HG02885 (cell line): ENCODE results near the gene PTPA.
A peak's percentile ranks its signal among the peaks of the same experiment; 100 is the strongest.
"Not testable (repeated sequence)": the region's sequence is repeated elsewhere in the genome, so short reads cannot be mapped to it uniquely, and the experiment has no call there.

Experiments
- ATAC-seq: cut with Tn5 transposase; IDR thresholded peaks from one replicate; pipeline ENCODE4 v1.9.1; 2021; ENCODE audit warnings: mild to moderate bottlenecking; ENCODE audit not compliant: unreplicated experiment, poor library complexity

The PTPA gene

GRCh38 chr9:129108805-129109536 is 2.2 kb upstream of the PTPA start:
- ATAC-seq, result no peak

GRCh38 chr9:129109537-129109903 is 1.7 kb upstream of the PTPA start:
- no peak for ATAC-seq

- ATAC-seq, result peak; percentile 2
Observed at GRCh38 chr9:129109952-129110739, 1.1 kb upstream of the PTPA start.

DNA sequence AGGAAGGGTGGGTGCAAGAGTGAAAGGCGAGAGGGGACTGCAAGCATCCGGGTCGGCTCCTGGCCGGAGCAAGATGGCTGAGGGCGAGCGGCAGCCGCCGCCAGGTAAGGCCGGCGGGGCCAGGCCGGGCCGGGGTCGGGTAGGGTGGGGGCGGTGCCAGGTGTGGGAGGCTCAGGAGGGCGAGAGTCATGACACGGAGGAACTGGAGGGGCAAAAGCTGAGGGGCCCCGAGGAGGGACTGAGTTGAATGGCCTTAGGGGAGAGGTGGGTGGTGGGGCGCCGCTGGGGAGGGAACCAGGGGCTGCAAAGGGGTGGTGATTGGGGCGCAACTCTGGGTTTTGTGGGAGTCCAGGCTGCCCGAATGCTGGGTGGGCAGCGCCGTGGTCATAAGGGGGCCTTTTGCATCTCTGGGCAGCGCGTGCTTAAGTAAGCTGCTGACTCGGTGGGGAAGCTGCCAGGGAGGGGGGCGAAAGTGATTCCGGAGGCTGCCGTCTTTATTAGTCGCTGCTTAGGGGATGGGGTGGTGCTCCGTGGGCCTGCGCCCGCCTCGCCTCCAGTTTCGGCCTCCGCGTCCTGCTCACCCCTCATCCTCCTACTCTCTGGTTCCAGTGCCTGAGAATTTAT is 425 bp downstream of the PTPA start:
- no peak for ATAC-seq

- not testable (repeated sequence) for ATAC-seq
Observed at GRCh38 chr9:129112526-129112925, 1.3 kb downstream of the PTPA start.

- ATAC-seq, result no peak
Observed at GRCh38 chr9:129113645-129114304, 2.6 kb downstream of the PTPA start.

GRCh38 chr9:129118799-129119198 is 7.6 kb downstream of the PTPA start:
- ATAC-seq, result no peak

DNA sequence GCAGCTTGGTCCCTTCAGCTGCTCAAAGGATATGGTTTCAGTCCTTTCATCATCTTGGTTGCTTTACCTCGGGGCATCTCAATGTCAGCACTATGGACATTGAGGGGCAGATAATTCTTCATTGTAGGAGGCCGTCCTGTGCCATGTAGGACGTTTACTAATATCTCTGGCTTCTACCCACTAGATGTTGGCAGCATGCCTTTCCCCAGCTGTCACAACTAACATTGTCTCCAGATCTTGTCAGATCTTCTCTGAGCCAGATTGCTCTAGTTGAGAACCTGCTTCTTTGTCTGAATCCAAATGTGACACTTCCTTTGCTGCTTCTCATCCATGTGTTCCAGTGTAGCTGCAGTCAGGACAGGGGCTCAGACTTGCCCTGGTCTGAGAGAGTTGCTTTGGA is 10.3 kb downstream of the PTPA start:
- ATAC-seq, result no peak

- ATAC-seq, result no peak
Observed at GRCh38 chr9:129122133-129122532, 10.9 kb downstream of the PTPA start.

DNA sequence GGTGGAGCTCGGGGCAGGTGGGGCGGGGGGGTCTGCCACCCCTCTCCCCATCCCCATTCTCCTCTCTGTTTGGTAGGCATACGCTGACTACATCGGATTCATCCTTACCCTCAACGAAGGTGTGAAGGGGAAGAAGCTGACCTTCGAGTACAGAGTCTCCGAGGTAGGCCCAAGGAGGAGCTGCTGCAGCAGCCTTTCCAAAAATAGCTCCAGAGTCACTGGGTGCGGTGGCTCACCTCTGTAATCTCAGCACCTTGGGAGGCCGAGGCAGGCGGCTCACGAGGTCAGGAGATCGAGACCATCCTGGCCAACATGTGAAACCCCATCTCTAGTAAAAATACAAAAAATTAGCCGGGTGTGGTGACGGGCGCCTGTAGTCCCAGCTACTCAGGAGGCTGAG is 11.8 kb downstream of the PTPA start:
- not testable (repeated sequence) for ATAC-seq

DNA sequence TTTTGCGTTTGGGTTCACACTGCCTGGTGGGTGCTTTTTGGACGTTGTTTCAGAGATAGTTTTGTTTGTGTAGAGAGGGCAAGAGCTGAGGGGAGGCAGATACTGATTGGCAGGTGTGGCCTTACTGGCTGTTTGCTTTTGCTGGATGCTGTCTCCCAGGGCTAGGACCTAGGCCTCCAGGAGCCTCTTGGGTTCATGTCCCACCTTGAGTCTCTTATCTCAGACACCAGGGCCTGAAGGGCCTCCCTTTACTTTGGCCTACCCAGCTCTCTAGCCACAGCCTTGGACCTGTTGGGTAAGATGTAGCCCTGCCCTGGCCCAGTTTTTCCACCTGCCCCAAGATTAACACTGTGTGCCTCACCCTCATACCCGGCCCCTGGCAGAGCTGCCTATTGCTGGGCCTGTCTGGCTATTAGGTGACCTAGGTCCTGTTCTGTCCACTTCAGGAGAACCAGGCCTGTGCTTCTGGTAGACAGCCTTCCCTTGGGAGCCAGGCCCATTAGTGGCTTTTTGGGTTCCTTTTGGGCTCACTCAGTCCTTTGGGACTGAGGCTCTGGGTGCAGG is 13.4 kb downstream of the PTPA start:
- ATAC-seq, result no peak

- ATAC-seq, result no peak
Observed at GRCh38 chr9:129125478-129125877, 14.3 kb downstream of the PTPA start.

- ATAC-seq, result no peak
Observed at GRCh38 chr9:129126749-129127618, 15.8 kb downstream of the PTPA start.

DNA sequence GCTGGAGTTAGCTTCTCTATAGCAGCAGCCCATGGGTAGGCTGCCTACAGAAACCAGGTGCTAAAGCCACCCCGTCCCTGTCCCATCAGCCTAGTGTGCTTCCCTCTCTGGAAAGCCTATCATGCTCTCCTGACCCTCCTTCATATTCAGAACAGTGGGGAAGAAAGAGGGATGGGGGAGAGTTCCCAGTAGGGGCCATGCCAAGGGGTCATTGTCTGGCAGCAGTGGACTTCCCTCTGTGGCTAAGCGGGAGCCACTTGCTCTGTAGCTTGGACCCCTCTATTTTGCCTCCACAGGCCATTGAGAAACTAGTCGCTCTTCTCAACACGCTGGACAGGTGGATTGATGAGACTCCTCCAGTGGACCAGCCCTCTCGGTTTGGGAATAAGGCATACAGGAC is 17.5 kb downstream of the PTPA start:
- no peak for ATAC-seq

DNA sequence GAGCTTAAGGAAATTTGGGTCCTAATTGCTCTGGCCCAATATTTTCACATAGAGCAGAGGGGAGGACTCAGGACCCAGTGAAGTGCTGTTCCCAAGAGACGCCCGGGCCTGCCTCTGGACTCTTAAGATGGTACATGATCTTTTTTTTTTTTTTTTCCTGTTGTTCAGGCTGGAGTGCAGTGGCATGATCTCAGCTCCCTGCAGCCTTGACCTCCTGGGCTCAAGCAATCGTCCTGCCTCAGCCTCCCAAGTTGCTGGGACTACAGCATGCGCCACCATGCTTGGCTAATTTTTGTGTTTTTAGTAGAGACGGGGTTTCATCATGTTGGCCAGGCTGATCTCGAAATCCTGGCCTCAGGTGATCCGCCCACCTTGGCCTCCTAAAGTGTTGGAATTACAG is 19.1 kb downstream of the PTPA start:
- ATAC-seq, result not testable (repeated sequence)

DNA sequence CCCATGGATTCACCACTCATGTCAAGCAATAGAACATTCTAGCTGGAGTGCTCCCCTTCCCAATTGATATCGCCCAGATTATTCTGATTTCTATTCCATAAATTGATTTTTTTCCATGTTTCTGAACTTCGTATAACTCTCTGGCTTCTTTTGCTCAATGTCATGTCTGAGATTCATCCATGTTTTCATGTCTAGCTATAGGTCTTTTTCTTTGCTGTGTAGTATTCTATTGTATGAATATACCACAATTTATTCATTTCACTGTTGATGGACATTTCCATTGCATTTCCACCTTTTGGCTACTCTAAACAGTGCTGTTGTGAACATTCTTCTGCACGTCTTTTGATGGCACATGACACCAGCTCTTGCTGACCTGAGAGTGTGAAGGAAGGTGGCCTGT is 19.6 kb downstream of the PTPA start:
- no peak for ATAC-seq

DNA sequence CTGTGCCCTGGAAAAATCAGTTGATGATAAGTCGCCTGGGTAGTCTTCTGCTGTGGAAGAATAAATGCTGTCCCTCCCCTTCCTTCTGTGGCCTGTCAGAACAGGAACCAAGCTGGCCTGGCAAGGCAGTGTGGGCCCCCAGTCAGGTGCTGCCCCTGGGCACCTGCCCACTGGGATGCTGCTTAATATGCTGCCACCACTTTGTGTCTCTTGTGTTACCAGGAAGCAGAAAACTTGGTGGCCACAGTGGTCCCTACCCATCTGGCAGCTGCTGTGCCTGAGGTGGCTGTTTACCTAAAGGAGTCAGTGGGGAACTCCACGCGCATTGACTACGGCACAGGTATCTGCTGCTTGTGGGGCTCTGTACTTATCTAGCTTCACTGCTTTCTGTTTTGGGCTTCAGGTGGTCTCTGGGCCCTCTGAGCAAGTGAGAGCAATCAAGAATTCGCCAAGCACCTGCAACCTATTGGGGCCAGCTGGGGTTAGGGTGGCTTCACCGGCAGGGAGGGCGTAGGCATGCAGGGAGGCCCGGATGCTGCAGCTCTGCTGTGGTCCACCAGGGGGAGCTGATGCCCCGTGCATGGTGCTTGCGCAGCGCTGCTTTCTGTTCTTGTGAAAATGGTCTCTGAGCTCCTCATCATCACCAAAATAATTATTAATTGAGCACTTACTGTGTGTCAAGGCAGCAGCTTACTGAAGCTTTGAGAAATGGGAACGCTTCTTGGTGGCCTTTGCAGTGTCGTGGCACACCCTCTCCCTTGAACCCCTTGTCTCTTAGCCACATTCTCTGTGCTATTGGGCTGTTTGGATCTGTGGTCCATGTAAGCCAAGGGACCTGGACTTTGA is 20.3 kb downstream of the PTPA start:
- ATAC-seq, result peak; percentile 56

- no peak for ATAC-seq
Observed at GRCh38 chr9:129133082-129133481, 21.9 kb downstream of the PTPA start.

DNA sequence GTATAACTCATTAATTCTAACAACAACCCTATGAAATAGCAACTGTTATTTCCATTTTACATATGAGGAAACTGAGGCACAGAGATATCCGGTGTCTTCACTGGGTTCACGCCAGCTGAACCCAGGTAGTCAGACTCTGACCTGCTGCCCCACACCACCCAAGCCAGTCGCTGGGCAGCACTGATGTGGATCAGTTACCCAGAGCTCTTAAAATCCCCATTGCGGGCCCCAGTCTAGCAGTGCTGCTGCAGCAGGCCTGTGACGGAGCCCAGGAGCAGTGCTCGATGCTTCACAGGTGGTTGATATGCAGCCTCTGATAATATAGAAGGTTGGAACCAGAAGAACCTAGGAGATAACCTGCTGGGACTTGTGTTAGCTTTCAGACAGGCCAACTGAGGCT is 24.3 kb downstream of the PTPA start:
- ATAC-seq, result no peak
